Measurements from ENCODE around the gene CEP128.

CEP128 gene

GRCh38 chr14:80845856-80846255, 95.7 kb downstream of the CEP128 start:
- no peak overlapping the region for H3K9ac ChIP-seq (ENCODE audit: low read length)
- no peaks in the 10 kb centered on the region for H3K36me3 ChIP-seq (ENCODE audit: control insufficient read depth, insufficient read depth, low read length)
- no peak overlapping the region for H3K27ac ChIP-seq (ENCODE audit: low read depth, low read length)
- no peak overlapping the region for H3K4me3 ChIP-seq (ENCODE audit: low read depth, low read length)
- no peaks in the 10 kb centered on the region for H3K4me1 ChIP-seq (ENCODE audit: control insufficient read depth, insufficient read depth, low read length)
- H3K27me3 ChIP-seq (ENCODE audit: control insufficient read depth, insufficient read depth, low read length): no peaks in the 10 kb centered on the region
- no peaks in the 10 kb centered on the region for H3K9me3 ChIP-seq (ENCODE audit: control insufficient read depth, insufficient read depth, low read depth, low read length)

- no peaks in the 10 kb centered on the region for H3K9me3 ChIP-seq (ENCODE audit: control insufficient read depth, insufficient read depth, low read depth, low read length)
- H3K27ac ChIP-seq (ENCODE audit: low read depth, low read length): no peak overlapping the region
- no peaks in the 10 kb centered on the region for H3K36me3 ChIP-seq (ENCODE audit: control insufficient read depth, insufficient read depth, low read length)
Observed at GRCh38 chr14:80844872-80845271, 96.7 kb downstream of the CEP128 start.

GRCh38 chr14:80839743-80840142, 101.8 kb downstream of the CEP128 start:
- H3K27ac ChIP-seq (ENCODE audit: low read depth, low read length): no peak overlapping the region
- H3K4me1 ChIP-seq (ENCODE audit: control insufficient read depth, insufficient read depth, low read length): no peaks in the 10 kb centered on the region
- H3K9me3 ChIP-seq (ENCODE audit: control insufficient read depth, insufficient read depth, low read depth, low read length): no peaks in the 10 kb centered on the region
- no peak overlapping the region for H3K9ac ChIP-seq (ENCODE audit: low read length)
- H3K27me3 ChIP-seq (ENCODE audit: control insufficient read depth, insufficient read depth, low read length): no peaks in the 10 kb centered on the region
- H3K36me3 ChIP-seq (ENCODE audit: control insufficient read depth, insufficient read depth, low read length): no peaks in the 10 kb centered on the region
- no peak overlapping the region for H3K4me3 ChIP-seq (ENCODE audit: low read depth, low read length)

More at GRCh38 chr14:80844872-80845271, 96.7 kb downstream of the CEP128 start:
- no peaks in the 10 kb centered on the region for H3K27me3 ChIP-seq (ENCODE audit: control insufficient read depth, insufficient read depth, low read length)
- no peak overlapping the region for H3K4me3 ChIP-seq (ENCODE audit: low read depth, low read length)
- no peaks in the 10 kb centered on the region for H3K4me1 ChIP-seq (ENCODE audit: control insufficient read depth, insufficient read depth, low read length)
- no peak overlapping the region for H3K9ac ChIP-seq (ENCODE audit: low read length)

DNA sequence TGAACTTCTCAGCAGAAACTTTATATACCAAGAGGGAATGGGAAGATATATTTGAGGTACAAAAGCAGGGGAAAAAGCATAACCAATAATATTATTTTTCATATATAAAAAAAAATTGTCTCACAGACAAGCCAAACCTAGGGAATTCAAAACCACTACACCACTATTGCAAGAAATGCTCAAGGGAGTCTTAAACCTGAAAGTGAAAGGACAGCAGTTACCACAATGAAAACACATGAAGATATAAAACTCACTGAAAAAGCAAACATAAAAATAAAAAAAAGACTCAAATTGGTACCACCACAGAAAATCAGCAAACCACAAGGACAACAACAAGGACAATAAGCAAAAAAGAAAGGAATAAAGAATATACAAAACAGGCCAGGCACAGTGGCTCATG, 131.9 kb downstream of the CEP128 start:
- Histone ChIP-seq H3K27me3 (ENCODE audit: control insufficient read depth, insufficient read depth, low read length) (no peaks in the 10 kb centered on the region), H3K4me3 (ENCODE audit: low read depth, low read length) (no peak overlapping the region), H3K4me1 (ENCODE audit: control insufficient read depth, insufficient read depth, low read length) (no peaks in the 10 kb centered on the region), H3K36me3 (ENCODE audit: control insufficient read depth, insufficient read depth, low read length) (no peaks in the 10 kb centered on the region), H3K9ac (ENCODE audit: low read length) (no peak overlapping the region), H3K27ac (ENCODE audit: low read depth, low read length) (no peak overlapping the region), H3K9me3 (ENCODE audit: control insufficient read depth, insufficient read depth, low read depth, low read length) (no peaks in the 10 kb centered on the region)

GRCh38 chr14:80805136-80805535, 136.4 kb downstream of the CEP128 start:
- no peaks in the 10 kb centered on the region for H3K4me1 ChIP-seq (ENCODE audit: control insufficient read depth, insufficient read depth, low read length)
- H3K9me3 ChIP-seq (ENCODE audit: control insufficient read depth, insufficient read depth, low read depth, low read length): peaks cover 9% of the 10 kb centered on the region; the same call in 1 of the 2 replicates
- H3K27me3 ChIP-seq (ENCODE audit: control insufficient read depth, insufficient read depth, low read length): no peaks in the 10 kb centered on the region
- no peak overlapping the region for H3K27ac ChIP-seq (ENCODE audit: low read depth, low read length)
- H3K9ac ChIP-seq (ENCODE audit: low read length): no peak overlapping the region
- H3K36me3 ChIP-seq (ENCODE audit: control insufficient read depth, insufficient read depth, low read length): no peaks in the 10 kb centered on the region
- H3K4me3 ChIP-seq (ENCODE audit: low read depth, low read length): no peak overlapping the region

GRCh38 chr14:80798878-80799277, 142.7 kb downstream of the CEP128 start:
- Histone ChIP-seq H3K36me3 (ENCODE audit: control insufficient read depth, insufficient read depth, low read length) (no peaks in the 10 kb centered on the region), H3K4me1 (ENCODE audit: control insufficient read depth, insufficient read depth, low read length) (no peaks in the 10 kb centered on the region), H3K27ac (ENCODE audit: low read depth, low read length) (no peak overlapping the region), H3K4me3 (ENCODE audit: low read depth, low read length) (no peak overlapping the region), H3K27me3 (ENCODE audit: control insufficient read depth, insufficient read depth, low read length) (no peaks in the 10 kb centered on the region), H3K9ac (ENCODE audit: low read length) (no peak overlapping the region), H3K9me3 (ENCODE audit: control insufficient read depth, insufficient read depth, low read depth, low read length) (peaks cover 16% of the 10 kb centered on the region; the same call in 1 of the 2 replicates)

DNA sequence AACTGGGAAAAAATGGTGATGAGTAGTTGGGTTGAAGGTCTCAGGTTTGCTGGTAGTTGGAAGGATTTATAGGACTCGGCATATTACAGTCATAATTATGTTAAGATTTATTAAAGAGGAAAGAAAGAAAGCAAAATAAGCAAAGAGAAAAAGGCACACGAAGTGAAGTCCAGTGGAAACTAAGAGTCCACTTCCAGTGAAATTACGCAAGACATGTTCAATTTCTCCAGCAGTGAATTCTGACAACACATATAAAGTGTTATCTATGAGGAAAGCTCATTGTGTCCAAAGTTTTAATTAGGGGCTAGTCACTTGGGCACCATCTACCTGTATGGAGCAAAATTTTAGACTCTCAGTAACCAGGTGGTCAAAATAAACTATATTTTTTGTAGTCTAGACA, 143.3 kb downstream of the CEP128 start:
- peaks cover 16% of the 10 kb centered on the region; the same call in 1 of the 2 replicates for H3K9me3 ChIP-seq (ENCODE audit: control insufficient read depth, insufficient read depth, low read depth, low read length)
- no peak overlapping the region for H3K27ac ChIP-seq (ENCODE audit: low read depth, low read length)
- no peaks in the 10 kb centered on the region for H3K27me3 ChIP-seq (ENCODE audit: control insufficient read depth, insufficient read depth, low read length)
- no peaks in the 10 kb centered on the region for H3K36me3 ChIP-seq (ENCODE audit: control insufficient read depth, insufficient read depth, low read length)
- H3K4me1 ChIP-seq (ENCODE audit: control insufficient read depth, insufficient read depth, low read length): no peaks in the 10 kb centered on the region
- no peak overlapping the region for H3K9ac ChIP-seq (ENCODE audit: low read length)
- no peak overlapping the region for H3K4me3 ChIP-seq (ENCODE audit: low read depth, low read length)

DNA sequence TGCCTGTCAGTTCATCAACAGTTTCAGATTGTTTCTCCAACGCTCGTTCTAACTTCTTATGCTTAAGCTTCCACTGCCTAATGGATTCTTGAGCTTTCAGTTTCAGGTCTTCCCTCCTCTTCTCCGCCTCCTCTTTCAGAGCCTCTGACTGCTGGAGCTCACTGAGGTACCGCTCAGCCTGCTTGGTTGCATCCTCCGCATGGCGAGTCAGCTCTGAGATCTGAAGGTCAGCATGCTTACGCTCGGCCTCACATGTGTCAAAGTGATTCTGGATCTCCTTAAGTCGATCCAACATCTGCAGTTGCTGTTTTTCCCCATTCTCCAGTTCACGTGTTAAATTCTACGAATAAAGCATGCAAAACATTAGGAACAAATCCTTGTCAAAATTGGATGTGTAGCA, 148.8 kb downstream of the CEP128 start:
- H3K9me3 ChIP-seq (ENCODE audit: control insufficient read depth, insufficient read depth, low read depth, low read length): no peaks in the 10 kb centered on the region
- H3K4me3 ChIP-seq (ENCODE audit: low read depth, low read length): no peak overlapping the region
- no peaks in the 10 kb centered on the region for H3K4me1 ChIP-seq (ENCODE audit: control insufficient read depth, insufficient read depth, low read length)
- H3K36me3 ChIP-seq (ENCODE audit: control insufficient read depth, insufficient read depth, low read length): peaks cover 3% of the 10 kb centered on the region; the same call in 1 of the 2 replicates
- no peak overlapping the region for H3K27ac ChIP-seq (ENCODE audit: low read depth, low read length)
- H3K9ac ChIP-seq (ENCODE audit: low read length): no peak overlapping the region
- no peaks in the 10 kb centered on the region for H3K27me3 ChIP-seq (ENCODE audit: control insufficient read depth, insufficient read depth, low read length)

DNA sequence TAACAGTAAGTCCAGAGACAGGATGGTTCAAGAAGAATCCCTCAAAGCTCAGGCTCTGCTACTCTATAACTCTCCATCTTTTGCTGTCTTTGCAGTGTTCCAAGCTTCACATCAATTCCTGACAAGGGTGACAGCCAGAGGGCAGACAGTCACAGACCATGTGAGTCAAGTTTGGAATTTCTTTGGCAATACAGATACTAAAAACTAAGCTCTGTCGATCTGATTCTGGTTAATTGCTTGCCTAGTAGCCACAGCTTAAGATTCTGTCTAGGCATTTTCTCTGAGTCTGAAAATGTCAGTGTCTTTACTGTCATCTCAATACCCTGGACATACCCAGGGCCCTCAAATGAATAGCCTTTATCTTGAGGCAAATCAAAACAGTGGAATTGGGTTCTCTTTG, 153.7 kb downstream of the CEP128 start:
- peaks cover 5% of the 10 kb centered on the region; the same call in 1 of the 2 replicates for H3K36me3 ChIP-seq (ENCODE audit: control insufficient read depth, insufficient read depth, low read length)

GRCh38 chr14:80784820-80785219, 156.7 kb downstream of the CEP128 start:
- no peak overlapping the region for H3K9ac ChIP-seq (ENCODE audit: low read length)
- H3K27me3 ChIP-seq (ENCODE audit: control insufficient read depth, insufficient read depth, low read length): no peaks in the 10 kb centered on the region
- no peak overlapping the region for H3K4me3 ChIP-seq (ENCODE audit: low read depth, low read length)
- H3K9me3 ChIP-seq (ENCODE audit: control insufficient read depth, insufficient read depth, low read depth, low read length): no peaks in the 10 kb centered on the region
- no peaks in the 10 kb centered on the region for H3K4me1 ChIP-seq (ENCODE audit: control insufficient read depth, insufficient read depth, low read length)
- H3K27ac ChIP-seq (ENCODE audit: low read depth, low read length): no peak overlapping the region
- peaks cover 3% of the 10 kb centered on the region; the same call in 1 of the 2 replicates for H3K36me3 ChIP-seq (ENCODE audit: control insufficient read depth, insufficient read depth, low read length)

More for the DNA sequence above, 153.7 kb downstream of the CEP128 start:
- Histone ChIP-seq H3K9me3 (ENCODE audit: control insufficient read depth, insufficient read depth, low read depth, low read length) (no peaks in the 10 kb centered on the region), H3K4me3 (ENCODE audit: low read depth, low read length) (no peak overlapping the region), H3K4me1 (ENCODE audit: control insufficient read depth, insufficient read depth, low read length) (no peaks in the 10 kb centered on the region), H3K27ac (ENCODE audit: low read depth, low read length) (no peak overlapping the region), H3K9ac (ENCODE audit: low read length) (no peak overlapping the region), H3K27me3 (ENCODE audit: control insufficient read depth, insufficient read depth, low read length) (no peaks in the 10 kb centered on the region)

DNA sequence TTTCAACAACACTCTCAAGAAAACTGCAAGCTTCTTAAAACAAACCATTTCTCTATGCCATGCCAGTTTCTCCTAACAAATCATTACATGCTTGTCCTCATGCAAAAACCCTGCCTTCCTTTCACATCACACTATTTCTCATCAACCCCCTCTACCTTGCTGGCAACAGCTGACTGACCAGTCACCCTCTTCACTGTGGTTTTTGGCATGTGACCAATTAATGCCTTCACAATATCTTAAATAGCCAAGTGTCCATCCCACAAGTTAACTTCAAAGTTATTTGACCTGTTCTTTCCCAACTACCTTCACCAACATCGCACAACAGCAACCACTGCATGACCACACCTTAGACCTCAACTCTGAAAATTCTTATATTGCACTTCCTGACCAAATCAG, 159.6 kb downstream of the CEP128 start:
- H3K4me1 ChIP-seq (ENCODE audit: control insufficient read depth, insufficient read depth, low read length): no peaks in the 10 kb centered on the region
- no peaks in the 10 kb centered on the region for H3K9me3 ChIP-seq (ENCODE audit: control insufficient read depth, insufficient read depth, low read depth, low read length)
- no peak overlapping the region for H3K27ac ChIP-seq (ENCODE audit: low read depth, low read length)

GRCh38 chr14:80780500-80780899, 161.0 kb downstream of the CEP128 start:
- Histone ChIP-seq H3K36me3 (ENCODE audit: control insufficient read depth, insufficient read depth, low read length) (peaks cover 3% of the 10 kb centered on the region; the same call in 1 of the 2 replicates), H3K27ac (ENCODE audit: low read depth, low read length) (no peak overlapping the region), H3K9ac (ENCODE audit: low read length) (no peak overlapping the region), H3K4me1 (ENCODE audit: control insufficient read depth, insufficient read depth, low read length) (no peaks in the 10 kb centered on the region), H3K9me3 (ENCODE audit: control insufficient read depth, insufficient read depth, low read depth, low read length) (no peaks in the 10 kb centered on the region), H3K4me3 (ENCODE audit: low read depth, low read length) (no peak overlapping the region), H3K27me3 (ENCODE audit: control insufficient read depth, insufficient read depth, low read length) (no peaks in the 10 kb centered on the region)

More for the DNA sequence above, 159.6 kb downstream of the CEP128 start:
- Histone ChIP-seq H3K27me3 (ENCODE audit: control insufficient read depth, insufficient read depth, low read length) (no peaks in the 10 kb centered on the region), H3K9ac (ENCODE audit: low read length) (no peak overlapping the region), H3K36me3 (ENCODE audit: control insufficient read depth, insufficient read depth, low read length) (peaks cover 3% of the 10 kb centered on the region; the same call in 1 of the 2 replicates), H3K4me3 (ENCODE audit: low read depth, low read length) (no peak overlapping the region)
